ENCODE results near the gene COL4A3.

COL4A3 gene

GRCh38 chr2:227256605-227257004, 92.2 kb downstream of the COL4A3 start:
- H3K4me3 ChIP-seq (ENCODE audit: control insufficient read depth, low read depth, low read length), result no peak overlapping the region
- no peak for TF ChIP-seq CTCF (conservative IDR thresholded peaks at IDR 0.05; ENCODE audit: control insufficient read depth, insufficient read depth, low read depth, low read length)
- peak; percentile 43 for DNase-seq (ENCODE audit: low read depth)

DNA sequence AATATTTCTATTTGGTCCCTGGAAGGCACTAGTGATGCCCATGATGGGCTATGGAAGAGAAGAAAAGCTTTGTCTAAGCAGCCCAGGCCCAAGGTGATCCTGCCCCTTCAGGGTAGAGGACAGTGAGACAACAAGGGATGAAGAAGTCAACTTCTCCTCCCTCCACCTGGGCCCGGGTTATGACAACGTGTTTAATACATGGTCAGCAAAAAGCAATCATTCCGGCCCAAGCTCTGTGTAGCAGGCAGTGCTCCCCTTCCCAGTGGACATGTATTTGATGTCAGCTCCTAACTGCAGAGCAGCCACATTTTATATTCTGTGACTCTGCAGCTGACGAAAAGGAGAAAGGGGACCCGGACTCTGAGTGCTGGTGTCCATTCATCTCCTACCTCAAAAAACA, 93.4 kb downstream of the COL4A3 start:
- no peak overlapping the region for H3K4me3 ChIP-seq (ENCODE audit: control insufficient read depth, low read depth, low read length)
- no peak for TF ChIP-seq CTCF (conservative IDR thresholded peaks at IDR 0.05; ENCODE audit: control insufficient read depth, insufficient read depth, low read depth, low read length)
- DNase-seq (ENCODE audit: low read depth), result no peak

- TF ChIP-seq CTCF (conservative IDR thresholded peaks at IDR 0.05; ENCODE audit: control insufficient read depth, insufficient read depth, low read depth, low read length), result no peak
- no peak overlapping the region for H3K4me3 ChIP-seq (ENCODE audit: control insufficient read depth, low read depth, low read length)
- no peak for DNase-seq (ENCODE audit: low read depth)
Observed at GRCh38 chr2:227260041-227260440, 95.6 kb downstream of the COL4A3 start.

DNA sequence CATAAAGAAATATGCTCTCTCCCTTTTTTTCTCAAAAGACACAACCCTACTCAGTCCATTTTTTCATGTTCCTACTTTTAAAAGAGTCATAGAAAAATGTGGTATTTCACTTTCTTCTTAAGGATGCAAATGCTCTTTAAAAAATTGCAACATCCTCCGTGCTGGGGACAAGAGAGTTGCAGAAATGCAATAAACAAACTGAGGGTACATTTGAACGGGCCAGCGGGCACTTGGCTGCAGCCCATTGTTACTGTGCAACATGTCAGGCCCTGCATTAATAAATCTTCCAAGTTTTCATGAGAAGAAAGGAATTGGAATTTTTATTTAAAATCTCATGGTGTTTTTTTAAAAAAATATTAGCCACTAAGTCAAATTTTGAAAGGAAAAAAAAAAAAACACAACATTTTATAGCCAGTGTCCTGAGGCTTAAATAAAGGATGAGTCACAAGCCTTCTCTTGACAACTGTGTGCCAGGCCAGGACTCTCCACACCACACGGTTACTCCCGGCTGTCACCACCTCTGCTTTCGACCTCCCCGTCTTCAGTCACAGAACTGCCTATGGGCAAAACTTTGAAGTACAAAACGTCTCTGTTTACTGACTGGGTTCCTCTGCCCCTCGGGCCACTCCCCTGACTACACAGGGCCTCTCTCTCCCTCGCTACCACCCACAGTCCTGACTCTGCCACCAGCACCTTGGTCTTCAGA, 103.1 kb downstream of the COL4A3 start:
- DNase-seq (ENCODE audit: low read depth), result no peak
- no peak for TF ChIP-seq CTCF (conservative IDR thresholded peaks at IDR 0.05; ENCODE audit: control insufficient read depth, insufficient read depth, low read depth, low read length)
- no peak overlapping the region for H3K4me3 ChIP-seq (ENCODE audit: control insufficient read depth, low read depth, low read length)

DNA sequence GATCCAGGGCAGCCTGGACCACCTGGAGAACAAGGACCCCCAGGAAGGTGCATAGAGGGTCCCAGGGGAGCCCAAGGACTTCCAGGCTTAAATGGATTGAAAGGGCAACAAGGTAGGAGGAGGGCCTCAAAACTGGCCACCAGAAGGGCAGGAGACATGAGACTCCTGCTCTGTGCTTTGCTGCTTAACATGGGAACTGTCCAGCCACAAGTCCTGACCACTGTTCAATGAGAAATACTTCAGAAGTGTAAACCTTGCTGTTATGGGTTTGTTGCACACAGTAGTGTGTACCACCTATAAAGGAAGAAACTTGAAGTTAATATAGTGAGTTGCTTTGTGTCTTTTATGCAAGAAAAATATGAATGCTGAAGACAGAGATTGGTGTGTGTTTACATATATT, 116.5 kb downstream of the COL4A3 start:
- peak; percentile 4 for DNase-seq (ENCODE audit: low read depth)
- no peak overlapping the region for H3K4me3 ChIP-seq (ENCODE audit: control insufficient read depth, low read depth, low read length)

GRCh38 chr2:227285741-227286236, 121.4 kb downstream of the COL4A3 start:
- TF ChIP-seq CTCF (conservative IDR thresholded peaks at IDR 0.05; ENCODE audit: control insufficient read depth, insufficient read depth, low read depth, low read length), result no peak
- no peak for DNase-seq (ENCODE audit: low read depth)
- no peak overlapping the region for H3K4me3 ChIP-seq (ENCODE audit: control insufficient read depth, low read depth, low read length)

More for the DNA sequence above, 116.5 kb downstream of the COL4A3 start:
- no peak for TF ChIP-seq CTCF (conservative IDR thresholded peaks at IDR 0.05; ENCODE audit: control insufficient read depth, insufficient read depth, low read depth, low read length)

All from fibroblast of mammary gland (primary cell).